WTC11 (cell line): ENCODE results near the gene FCMR.

ENCODE experiments used
- CTCF ChIP-seq: fragments of 200-600 bp; IDR thresholded peaks from 2 replicates; pipeline ENCODE4 v1.8.0; 2022; ENCODE audit warnings: antibody characterized with exemption
- FOXP1 ChIP-seq: sonication (generic); formaldehyde crosslinking; IDR thresholded peaks from 2 replicates; pipeline ENCODE4 v1.8.0; 2022; ENCODE audit warnings: missing genetic modification reagents, mild to moderate bottlenecking, moderate library complexity, borderline replicate concordance
- MAX ChIP-seq: sonication (generic); formaldehyde crosslinking; IDR thresholded peaks from 2 replicates; pipeline ENCODE4 v1.8.0; 2022; ENCODE audit warnings: mild to moderate bottlenecking, missing genetic modification reagents

- TF ChIP-seq MAX (CRISPR knock-in tag) (no peak), CTCF (no peak), FOXP1 (CRISPR knock-in tag) (no peak)
Measured at GRCh38 chr1:206915030-206915735, 6.6 kb downstream of the FCMR start.
